KOPT-K1 (cell line): Measurements from ENCODE around the gene RHEX.
"Not testable (repeated sequence)": the region's sequence is repeated elsewhere in the genome, so short reads cannot be mapped to it uniquely, and the experiment has no call there.

Source experiments
- H3K27ac ChIP-seq: fragments of 200-600 bp; sonication (generic); 2 replicates; pipeline ENCODE4 v1.5.1; 2016; ENCODE audit warnings: antibody characterized with exemption, mild to moderate bottlenecking, low read depth, low read length; ENCODE audit not compliant: poor library complexity, severe bottlenecking
- H3K36me3 ChIP-seq: fragments of 200-600 bp; sonication (generic); 2 replicates; pipeline ENCODE4 v1.5.1; 2017; ENCODE audit warnings: antibody characterized with exemption, mild to moderate bottlenecking, low read length, moderate library complexity; ENCODE audit not compliant: insufficient read depth
- H3K9me3 ChIP-seq: fragments of 200-600 bp; sonication (generic); 2 replicates; pipeline ENCODE4 v1.5.1; 2017; ENCODE audit warnings: antibody characterized with exemption, low read length, mild to moderate bottlenecking; ENCODE audit not compliant: insufficient read depth, poor library complexity, severe bottlenecking

RHEX gene

GRCh38 chr1:206064001-206064400 is 11.0 kb downstream of the RHEX start:
- not testable (repeated sequence) for H3K27ac ChIP-seq, H3K9me3 ChIP-seq, H3K36me3 ChIP-seq

GRCh38 chr1:206064501-206064900 is 11.5 kb downstream of the RHEX start:
- H3K36me3 ChIP-seq, H3K9me3 ChIP-seq, H3K27ac ChIP-seq: not testable (repeated sequence)

GRCh38 chr1:206065547-206066145 is 12.7 kb downstream of the RHEX start:
- Histone ChIP-seq H3K27ac (no peak overlapping the region), H3K36me3 (no peaks in the 10 kb centered on the region), H3K9me3 (no peaks in the 10 kb centered on the region)

GRCh38 chr1:206066479-206067171 is 13.7 kb downstream of the RHEX start:
- Histone ChIP-seq H3K36me3 (no peaks in the 10 kb centered on the region), H3K27ac (no peak overlapping the region)

GRCh38 chr1:206067486-206068227 is 14.7 kb downstream of the RHEX start:
- Histone ChIP-seq H3K27ac (no peak overlapping the region), H3K9me3 (no peaks in the 10 kb centered on the region), H3K36me3 (no peaks in the 10 kb centered on the region)

More at GRCh38 chr1:206066479-206067171, 13.7 kb downstream of the RHEX start:
- H3K9me3 ChIP-seq = no peaks in the 10 kb centered on the region

GRCh38 chr1:206068314-206068713 is 15.3 kb downstream of the RHEX start:
- Histone ChIP-seq H3K36me3 (no peaks in the 10 kb centered on the region), H3K27ac (no peak overlapping the region), H3K9me3 (no peaks in the 10 kb centered on the region)

- Histone ChIP-seq H3K9me3 (no peaks in the 10 kb centered on the region), H3K27ac (no peak overlapping the region), H3K36me3 (no peaks in the 10 kb centered on the region)
These were observed 17.8 kb downstream of the RHEX start for GRCh38 chr1:206070627-206071304.

GRCh38 chr1:206074839-206075238 is 21.9 kb downstream of the RHEX start:
- Histone ChIP-seq H3K9me3 (no peaks in the 10 kb centered on the region), H3K36me3 (no peaks in the 10 kb centered on the region), H3K27ac (no peak overlapping the region)

- Histone ChIP-seq H3K36me3 (no peaks in the 10 kb centered on the region), H3K27ac (no peak overlapping the region), H3K9me3 (no peaks in the 10 kb centered on the region)
These were observed 23.1 kb downstream of the RHEX start for GRCh38 chr1:206075786-206076755.

GRCh38 chr1:206079135-206079534 is 26.2 kb downstream of the RHEX start:
- Histone ChIP-seq H3K9me3 (no peaks in the 10 kb centered on the region), H3K27ac (no peak overlapping the region), H3K36me3 (no peaks in the 10 kb centered on the region)

- H3K36me3 ChIP-seq = no peaks in the 10 kb centered on the region
- peak overlapping the region; percentile 35 for H3K27ac ChIP-seq
- H3K9me3 ChIP-seq = no peaks in the 10 kb centered on the region
These were observed 27.2 kb downstream of the RHEX start for GRCh38 chr1:206080026-206080820.

GRCh38 chr1:206081856-206082255 is 28.9 kb downstream of the RHEX start:
- Histone ChIP-seq H3K36me3 (no peaks in the 10 kb centered on the region), H3K27ac (no peak overlapping the region), H3K9me3 (no peaks in the 10 kb centered on the region)

- Histone ChIP-seq H3K9me3 (no peaks in the 10 kb centered on the region), H3K36me3 (no peaks in the 10 kb centered on the region), H3K27ac (peak overlapping the region; percentile 23)
These were observed 30.1 kb downstream of the RHEX start for GRCh38 chr1:206082831-206083695.
